HG03571 (cell line): ENCODE data around the gene EFCAB14.
"Not testable (repeated sequence)": the region's sequence is repeated elsewhere in the genome, so short reads cannot be mapped to it uniquely, and the experiment has no call there.

Source experiments
- ATAC-seq: cut with Tn5 transposase; IDR thresholded peaks from one replicate; pipeline ENCODE4 v1.9.1; 2021; ENCODE audit not compliant: unreplicated experiment

Gene EFCAB14

GRCh38 chr1:46723901-46724300 is 5.0 kb upstream of the EFCAB14 start:
- no peak for ATAC-seq

GRCh38 chr1:46721686-46722205 is 2.8 kb upstream of the EFCAB14 start:
- ATAC-seq = no peak

GRCh38 chr1:46721204-46721603 is 2.3 kb upstream of the EFCAB14 start:
- no peak for ATAC-seq

- not testable (repeated sequence) for ATAC-seq
Measured at GRCh38 chr1:46720319-46720718, 1.4 kb upstream of the EFCAB14 start.

GRCh38 chr1:46719689-46720088 is 775 bp upstream of the EFCAB14 start:
- ATAC-seq = no peak

GRCh38 chr1:46718340-46718726 is 581 bp downstream of the EFCAB14 start:
- peak; percentile 2 for ATAC-seq

GRCh38 chr1:46717654-46718053 is 1.3 kb downstream of the EFCAB14 start:
- no peak for ATAC-seq

DNA sequence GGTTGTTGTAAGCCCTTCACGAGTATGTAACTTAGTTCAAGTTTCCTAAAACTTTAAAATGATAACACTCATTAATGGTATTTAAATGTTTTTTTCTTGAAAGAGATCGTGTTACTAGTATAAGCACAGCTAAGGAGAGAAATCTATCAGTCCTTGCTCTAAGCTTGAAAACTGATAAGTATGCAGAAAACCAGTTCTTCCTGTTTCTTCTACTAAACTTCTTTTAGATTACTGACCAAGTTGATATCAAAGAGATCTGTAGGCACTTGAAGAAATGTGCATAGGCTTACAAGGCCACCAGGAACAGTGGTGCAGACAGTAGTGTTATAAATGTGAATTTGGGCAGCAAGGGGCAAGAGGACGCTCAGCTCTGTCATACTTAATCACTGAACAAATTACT is 3.9 kb downstream of the EFCAB14 start:
- no peak for ATAC-seq

DNA sequence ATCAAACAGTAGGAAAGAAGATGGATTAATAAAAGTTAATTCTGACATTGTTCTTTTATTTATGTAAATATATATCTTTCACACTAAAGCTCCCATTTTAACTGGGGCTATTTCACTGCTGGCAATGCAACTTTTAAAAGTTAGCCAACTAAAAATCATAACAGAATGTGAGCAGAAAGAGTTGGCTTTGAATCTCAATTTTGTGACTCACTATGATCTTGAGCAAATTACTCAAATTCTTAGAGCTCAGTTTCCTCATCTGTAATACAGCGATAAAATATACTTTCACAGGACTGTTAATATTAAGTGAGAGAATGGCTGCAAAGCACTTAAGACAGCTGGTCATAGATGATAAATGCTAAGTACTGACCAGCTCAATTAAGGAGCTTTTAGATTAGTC is 10.8 kb downstream of the EFCAB14 start:
- no peak for ATAC-seq

DNA sequence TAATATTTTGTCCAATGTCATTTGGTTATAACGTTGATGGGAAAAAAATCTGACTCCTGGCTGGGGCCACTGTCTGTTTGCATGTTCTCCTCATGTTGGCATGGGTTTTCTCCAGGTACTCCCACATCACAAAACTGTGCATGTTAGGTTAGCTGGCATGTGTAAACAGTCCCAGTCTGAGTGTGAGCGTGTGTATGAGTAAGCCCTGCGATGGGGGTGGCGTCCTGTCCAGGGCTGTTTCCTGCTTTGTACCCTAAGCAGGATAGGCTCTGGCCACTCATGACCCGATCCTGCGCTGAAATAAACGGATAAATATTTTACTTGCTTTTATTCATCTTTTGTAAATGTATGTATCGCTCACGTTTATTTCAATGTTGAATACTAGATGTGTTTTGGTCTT is 13.5 kb downstream of the EFCAB14 start:
- no peak for ATAC-seq

GRCh38 chr1:46703927-46704641 is 14.8 kb downstream of the EFCAB14 start:
- ATAC-seq = no peak

GRCh38 chr1:46699666-46700065 is 19.2 kb downstream of the EFCAB14 start:
- ATAC-seq = no peak

DNA sequence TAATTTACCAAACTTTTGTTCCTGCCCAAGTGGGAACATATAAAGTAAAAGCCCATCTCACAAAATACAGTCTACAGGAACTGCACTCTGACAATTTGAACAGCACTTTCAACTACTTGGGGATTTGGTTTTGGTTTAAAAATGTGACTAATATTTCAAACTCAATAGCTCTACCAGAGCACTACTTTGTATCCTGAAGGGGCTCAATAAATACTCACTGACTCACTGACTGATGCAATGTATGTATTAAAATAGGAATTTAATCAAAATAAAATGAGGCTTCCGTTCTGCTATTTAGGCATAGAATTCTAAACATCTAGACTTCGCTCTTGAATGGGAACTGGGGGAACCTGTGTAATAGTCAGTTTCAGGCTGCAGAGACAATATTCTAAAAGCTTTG is 21.9 kb downstream of the EFCAB14 start:
- ATAC-seq = no peak

GRCh38 chr1:46694676-46695075 is 24.2 kb downstream of the EFCAB14 start:
- not testable (repeated sequence) for ATAC-seq

- no peak for ATAC-seq
Measured at GRCh38 chr1:46692811-46693770, 25.8 kb downstream of the EFCAB14 start.

GRCh38 chr1:46691997-46692790 is 26.7 kb downstream of the EFCAB14 start:
- no peak for ATAC-seq

GRCh38 chr1:46690931-46691421 is 27.9 kb downstream of the EFCAB14 start:
- no peak for ATAC-seq

DNA sequence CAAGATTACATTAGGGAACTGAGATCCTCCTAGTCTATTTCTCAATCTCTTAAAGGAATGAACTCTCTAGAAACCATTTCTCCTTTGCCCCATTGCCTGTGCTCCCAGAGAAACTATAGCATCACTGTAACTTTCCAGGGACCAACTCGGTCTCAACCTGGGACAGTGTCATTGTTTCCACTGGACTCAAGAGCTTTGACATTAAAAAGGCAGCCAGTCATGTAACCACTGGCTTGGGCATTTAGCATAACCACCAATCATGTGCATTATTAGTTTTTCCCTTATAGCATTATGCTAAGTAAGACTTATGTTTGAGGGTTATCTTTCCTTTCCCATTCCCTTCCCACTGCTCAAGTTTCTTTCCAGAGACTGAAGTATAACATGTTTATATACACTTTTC is 29.0 kb downstream of the EFCAB14 start:
- ATAC-seq = no peak

GRCh38 chr1:46689356-46689755 is 29.6 kb downstream of the EFCAB14 start:
- no peak for ATAC-seq

DNA sequence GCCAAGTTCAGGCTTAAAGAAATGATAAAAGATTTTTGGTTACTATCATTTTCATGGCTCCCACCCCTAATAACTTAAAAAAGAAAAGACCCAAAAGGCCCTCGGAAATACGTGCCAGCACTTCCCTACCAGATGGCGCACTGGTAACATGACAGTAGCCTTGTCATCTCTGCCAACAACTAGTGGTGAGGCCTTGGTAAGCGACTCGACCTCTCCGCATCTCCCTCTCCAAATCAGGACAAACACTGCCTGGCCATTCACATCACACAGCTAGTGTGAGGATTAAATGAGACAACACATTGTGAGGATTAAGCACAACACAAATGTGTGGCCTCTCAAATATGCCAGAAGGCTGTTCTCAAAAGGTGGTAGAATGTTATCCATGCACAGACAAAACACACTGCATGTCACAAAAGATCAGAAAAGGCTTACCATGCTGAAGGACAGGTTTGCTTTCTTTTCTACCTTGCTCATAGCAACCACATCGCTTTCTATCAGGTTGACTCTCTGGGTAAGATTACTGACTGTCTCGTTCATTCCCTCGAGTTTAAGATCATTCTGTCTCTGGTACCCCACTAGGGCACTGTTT is 30.9 kb downstream of the EFCAB14 start:
- ATAC-seq = no peak
